RWPE2 (cell line): ENCODE measurements around the gene SDK2.

Source experiments
- ATAC-seq: fragments of 200-7000 bp; cut with Tn5 transposase; 3 replicates; pipeline ENCODE4 v1.9.1; 2021; ENCODE audit warnings: low read depth
- DNase-seq: peaks from one replicate; pipeline ENCODE4 v3.0.0-alpha.2; 2020; ENCODE audit warnings: low spot score
- H3K27ac ChIP-seq: fragments of 450-650 bp; 2 replicates; pipeline ENCODE4 v1.5.1; 2017; ENCODE audit warnings: mild to moderate bottlenecking; ENCODE audit not compliant: poor library complexity, severe bottlenecking
- H3K27me3 ChIP-seq: fragments of 250-450 bp; sonication (Bioruptor Pico); 2 replicates; pipeline ENCODE4 v1.5.1; 2021; ENCODE audit warnings: mild to moderate bottlenecking, moderate library complexity; ENCODE audit not compliant: insufficient read depth, poor library complexity, severe bottlenecking
- H3K36me3 ChIP-seq: fragments of 250-450 bp; sonication (Bioruptor Pico); 2 replicates; pipeline ENCODE4 v1.5.1; 2020; ENCODE audit warnings: low read depth, mild to moderate bottlenecking, moderate library complexity
- H3K4me1 ChIP-seq: fragments of 250-450 bp; sonication (Bioruptor Pico); 2 replicates; pipeline ENCODE4 v1.5.1; 2021; ENCODE audit warnings: mild to moderate bottlenecking, moderate library complexity; ENCODE audit not compliant: insufficient read depth, poor library complexity, severe bottlenecking
- H3K4me3 ChIP-seq: fragments of 250-450 bp; sonication (Bioruptor Pico); 2 replicates; pipeline ENCODE4 v1.5.1; 2021; ENCODE audit warnings: mild to moderate bottlenecking, moderate library complexity; ENCODE audit not compliant: severe bottlenecking
- H3K9me3 ChIP-seq: fragments of 250-450 bp; sonication (Bioruptor Pico); 2 replicates; pipeline ENCODE4 v1.5.1; 2021; ENCODE audit warnings: mild to moderate bottlenecking, moderate library complexity; ENCODE audit not compliant: severe bottlenecking
- TF ChIP-seq, protein P1 (sequence below): fragments of 450-650 bp; IDR thresholded peaks from one replicate; pipeline ENCODE4 v1.5.1; 2017; ENCODE audit warnings: mild to moderate bottlenecking, moderate library complexity; ENCODE audit not compliant: poor library complexity, severe bottlenecking

SDK2 gene

DNA sequence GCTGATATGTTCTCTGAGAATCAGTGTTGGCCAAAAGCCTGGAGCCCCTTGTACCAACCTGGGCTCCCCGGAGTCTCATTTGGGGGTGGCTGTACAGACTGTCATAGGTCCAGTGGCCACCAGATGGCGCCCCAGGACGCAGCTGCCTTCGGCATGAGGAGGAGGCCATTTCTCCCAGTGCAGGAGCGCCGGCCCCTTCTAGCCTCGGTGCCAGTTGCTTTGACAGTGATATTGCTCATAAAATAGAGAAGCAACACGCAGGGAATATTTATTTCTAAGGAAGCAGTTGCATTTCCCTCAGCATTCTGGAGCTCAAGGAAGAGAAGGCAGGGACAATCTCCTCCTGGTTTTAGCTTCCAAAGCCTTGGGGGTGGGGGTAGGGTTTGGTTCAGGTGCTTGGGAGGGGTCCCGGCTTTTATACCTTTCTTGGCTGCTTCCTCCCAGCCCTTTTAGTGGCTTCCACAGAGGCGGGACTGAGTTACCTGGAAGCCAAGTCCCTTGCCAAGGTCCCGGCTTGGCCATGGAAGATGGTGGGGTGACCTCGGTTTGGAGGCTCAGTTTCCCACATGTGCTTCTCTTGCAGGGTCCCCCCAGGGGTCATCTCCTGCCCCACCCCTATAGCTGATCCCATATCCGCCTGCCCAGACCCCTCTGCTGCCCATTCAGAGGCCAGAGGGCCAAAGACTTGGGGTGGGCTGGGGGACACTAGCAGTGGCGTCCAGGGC lies 214.6 kb downstream of the SDK2 start:
- H3K4me1 ChIP-seq, result no peaks in the 10 kb centered on the region
- no peak overlapping the region for H3K4me3 ChIP-seq
- ATAC-seq (peak; percentile 93), DNase-seq (no peak)
- TF ChIP-seq, protein P1, sequence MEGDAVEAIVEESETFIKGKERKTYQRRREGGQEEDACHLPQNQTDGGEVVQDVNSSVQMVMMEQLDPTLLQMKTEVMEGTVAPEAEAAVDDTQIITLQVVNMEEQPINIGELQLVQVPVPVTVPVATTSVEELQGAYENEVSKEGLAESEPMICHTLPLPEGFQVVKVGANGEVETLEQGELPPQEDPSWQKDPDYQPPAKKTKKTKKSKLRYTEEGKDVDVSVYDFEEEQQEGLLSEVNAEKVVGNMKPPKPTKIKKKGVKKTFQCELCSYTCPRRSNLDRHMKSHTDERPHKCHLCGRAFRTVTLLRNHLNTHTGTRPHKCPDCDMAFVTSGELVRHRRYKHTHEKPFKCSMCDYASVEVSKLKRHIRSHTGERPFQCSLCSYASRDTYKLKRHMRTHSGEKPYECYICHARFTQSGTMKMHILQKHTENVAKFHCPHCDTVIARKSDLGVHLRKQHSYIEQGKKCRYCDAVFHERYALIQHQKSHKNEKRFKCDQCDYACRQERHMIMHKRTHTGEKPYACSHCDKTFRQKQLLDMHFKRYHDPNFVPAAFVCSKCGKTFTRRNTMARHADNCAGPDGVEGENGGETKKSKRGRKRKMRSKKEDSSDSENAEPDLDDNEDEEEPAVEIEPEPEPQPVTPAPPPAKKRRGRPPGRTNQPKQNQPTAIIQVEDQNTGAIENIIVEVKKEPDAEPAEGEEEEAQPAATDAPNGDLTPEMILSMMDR, result peak; percentile 97
- no peaks in the 10 kb centered on the region for H3K9me3 ChIP-seq
- H3K27me3 ChIP-seq, result no peaks in the 10 kb centered on the region
- no peaks in the 10 kb centered on the region for H3K36me3 ChIP-seq
- H3K27ac ChIP-seq, result no peak overlapping the region

DNA sequence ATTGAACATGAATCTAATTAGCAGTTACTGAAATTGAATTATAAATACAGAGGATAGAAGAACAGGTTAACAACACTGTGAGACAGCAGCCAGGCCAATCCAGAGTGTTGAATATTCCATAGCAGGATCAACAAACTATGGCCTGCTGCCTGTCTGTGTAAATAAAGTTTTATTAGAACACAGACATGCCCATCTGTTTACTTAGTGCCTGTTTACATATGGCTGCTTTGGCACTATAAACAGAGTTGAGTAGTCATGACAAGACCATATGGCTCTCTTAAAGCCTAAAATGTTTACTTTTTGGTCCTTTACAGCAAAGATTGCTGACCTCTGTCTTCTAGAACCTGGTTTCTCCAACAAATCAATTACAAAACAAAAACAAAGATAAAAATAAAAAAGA lies 217.0 kb downstream of the SDK2 start:
- no peaks in the 10 kb centered on the region for H3K27me3 ChIP-seq
- TF ChIP-seq, protein P1, result no peak
- no peaks in the 10 kb centered on the region for H3K9me3 ChIP-seq
- H3K4me1 ChIP-seq, result no peaks in the 10 kb centered on the region
- no peak for DNase-seq
- H3K4me3 ChIP-seq, result no peak overlapping the region
- no peaks in the 10 kb centered on the region for H3K36me3 ChIP-seq
- no peak overlapping the region for H3K27ac ChIP-seq
- ATAC-seq, result no peak

DNA sequence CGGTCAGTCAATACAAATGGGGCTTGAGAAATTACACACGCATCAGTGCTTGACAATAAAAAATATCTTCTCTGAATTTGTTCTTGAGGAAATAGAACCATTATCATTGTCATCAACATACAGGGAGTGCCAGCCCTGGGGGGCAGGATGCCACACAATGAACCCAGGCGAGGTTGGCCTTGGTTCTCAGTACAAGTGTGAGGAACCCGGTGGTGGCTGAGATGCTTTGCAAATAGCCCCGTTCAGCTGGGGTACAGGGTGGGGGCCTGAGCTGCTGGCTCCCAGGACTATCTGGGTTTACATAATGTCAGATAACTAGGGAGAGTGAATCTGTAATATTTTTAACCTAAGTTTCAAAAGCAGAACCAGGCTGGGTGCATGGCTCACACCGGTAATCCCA lies 219.7 kb downstream of the SDK2 start:
- H3K27ac ChIP-seq, result no peak overlapping the region
- TF ChIP-seq, protein P1, result no peak
- DNase-seq (no peak), ATAC-seq (no peak)
- H3K27me3 ChIP-seq, result no peaks in the 10 kb centered on the region
- no peak overlapping the region for H3K4me3 ChIP-seq
- no peaks in the 10 kb centered on the region for H3K9me3 ChIP-seq
- H3K36me3 ChIP-seq, result no peaks in the 10 kb centered on the region
- no peaks in the 10 kb centered on the region for H3K4me1 ChIP-seq

DNA sequence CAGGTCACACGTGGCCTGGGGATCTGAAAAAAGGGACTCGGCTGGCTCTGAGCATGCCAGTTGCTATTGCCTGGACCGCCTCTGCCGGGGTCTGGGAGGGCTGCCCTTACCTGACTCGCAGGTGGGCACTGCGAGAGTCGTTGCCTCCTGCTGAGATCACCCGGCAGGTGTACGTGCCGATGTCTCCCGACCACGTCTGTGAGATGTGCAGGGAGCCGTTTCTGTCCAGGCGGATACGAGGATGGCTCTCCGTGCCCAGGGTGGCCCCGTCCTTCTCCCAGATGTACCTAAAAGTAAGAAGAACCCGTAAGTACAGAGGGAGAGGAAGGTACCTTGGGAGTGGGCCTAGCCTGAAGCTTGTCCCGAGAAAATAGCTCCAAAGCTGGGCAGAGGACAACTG lies 220.4 kb downstream of the SDK2 start:
- Histone ChIP-seq H3K27ac (no peak overlapping the region), H3K9me3 (no peaks in the 10 kb centered on the region), H3K4me3 (no peak overlapping the region), H3K27me3 (no peaks in the 10 kb centered on the region), H3K4me1 (no peaks in the 10 kb centered on the region), H3K36me3 (no peaks in the 10 kb centered on the region)
- TF ChIP-seq, protein P1, result no peak
- DNase-seq (no peak), ATAC-seq (no peak)

DNA sequence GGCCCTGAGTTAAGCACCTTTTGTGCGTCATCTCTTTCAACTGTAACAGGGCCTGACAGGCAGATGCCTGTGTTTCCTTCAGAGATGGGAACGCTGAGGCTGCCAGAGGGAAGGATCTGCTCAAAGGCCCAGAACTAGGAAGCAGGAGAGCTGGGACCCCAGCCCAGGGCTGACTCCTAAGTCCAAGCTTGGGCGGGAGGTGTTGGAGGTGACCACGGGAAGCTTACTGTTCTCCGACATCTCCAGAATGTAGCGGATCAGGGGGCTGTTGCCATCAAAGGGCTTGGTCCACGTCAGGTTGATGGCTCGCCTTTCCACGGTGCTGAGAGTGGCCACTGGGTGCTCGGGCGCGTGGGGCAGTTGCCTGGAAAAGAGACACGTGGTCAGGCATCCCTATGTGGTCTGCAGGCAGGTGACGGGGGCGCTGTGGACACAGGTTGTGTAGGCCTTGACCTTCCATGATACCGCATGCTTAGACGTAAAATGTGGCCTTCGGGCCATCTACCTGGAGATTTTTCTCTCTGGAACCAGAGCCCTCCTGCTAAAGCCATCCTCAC lies 221.0 kb downstream of the SDK2 start:
- H3K27ac ChIP-seq, result no peak overlapping the region
- ATAC-seq (no peak), DNase-seq (no peak)
- TF ChIP-seq, protein P1, result no peak
- H3K36me3 ChIP-seq, result no peaks in the 10 kb centered on the region
- no peaks in the 10 kb centered on the region for H3K4me1 ChIP-seq
- H3K27me3 ChIP-seq, result no peaks in the 10 kb centered on the region
- H3K9me3 ChIP-seq, result no peaks in the 10 kb centered on the region
- no peak overlapping the region for H3K4me3 ChIP-seq
